HL-60 (cell line): Measurements from ENCODE around the gene IPP.
"Not testable (repeated sequence)": the region's sequence is repeated elsewhere in the genome, so short reads cannot be mapped to it uniquely, and the experiment has no call there.

Experiments
- CTCF ChIP-seq: IDR thresholded peaks from one replicate; pipeline ENCODE4 v1.5.1; 2011; ENCODE audit warnings: low read length, control low read depth, inconsistent platforms; ENCODE audit not compliant: insufficient read depth
- GABPA ChIP-seq: IDR thresholded peaks from 2 replicates; pipeline ENCODE4 v1.6.1; 2012; ENCODE audit warnings: low read depth
- POLR2AphosphoS5 ChIP-seq: IDR thresholded peaks from 2 replicates; pipeline ENCODE4 v1.6.1; 2012; ENCODE audit warnings: low read depth

- TF ChIP-seq GABPA, CTCF, POLR2AphosphoS5: not testable (repeated sequence)
Observed at GRCh38 chr1:45717386-45717785, 33.1 kb downstream of the IPP start.
